ENCODE measurements around the gene SQOR.

The SQOR gene

GRCh38 chr15:45660231-45660979 is 25.6 kb downstream of the SQOR start:
- DNase-seq (ENCODE audit: low spot score), result peak; percentile 81

GRCh38 chr15:45662375-45662774 is 27.5 kb downstream of the SQOR start:
- DNase-seq (ENCODE audit: low spot score), result no peak

DNA sequence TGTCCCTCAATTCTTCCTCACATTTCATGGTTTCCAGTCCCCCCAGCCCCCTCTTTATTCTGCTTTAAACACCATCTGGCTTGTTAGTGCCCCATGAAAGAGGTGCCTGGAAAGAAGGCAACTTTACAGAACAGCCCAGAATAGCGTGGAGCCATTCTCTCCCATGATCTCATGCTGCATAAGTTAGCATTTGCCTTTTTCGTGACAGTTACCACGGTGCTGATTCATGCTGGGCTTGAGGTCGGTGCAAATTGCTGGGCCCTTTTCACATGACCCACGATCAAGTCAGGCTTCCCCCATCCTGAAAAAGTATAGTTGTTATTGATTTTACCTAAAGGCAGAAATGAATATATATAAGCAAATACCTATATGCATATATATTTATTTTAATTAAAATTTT is 29.6 kb downstream of the SQOR start:
- no peak for DNase-seq (ENCODE audit: low spot score)

- no peak for DNase-seq (ENCODE audit: low spot score)
Measured at GRCh38 chr15:45665261-45665660, 30.4 kb downstream of the SQOR start.

GRCh38 chr15:45666119-45666875 is 31.5 kb downstream of the SQOR start:
- no peak for DNase-seq (ENCODE audit: low spot score)

GRCh38 chr15:45667002-45667401 is 32.2 kb downstream of the SQOR start:
- no peak for DNase-seq (ENCODE audit: low spot score)

DNA sequence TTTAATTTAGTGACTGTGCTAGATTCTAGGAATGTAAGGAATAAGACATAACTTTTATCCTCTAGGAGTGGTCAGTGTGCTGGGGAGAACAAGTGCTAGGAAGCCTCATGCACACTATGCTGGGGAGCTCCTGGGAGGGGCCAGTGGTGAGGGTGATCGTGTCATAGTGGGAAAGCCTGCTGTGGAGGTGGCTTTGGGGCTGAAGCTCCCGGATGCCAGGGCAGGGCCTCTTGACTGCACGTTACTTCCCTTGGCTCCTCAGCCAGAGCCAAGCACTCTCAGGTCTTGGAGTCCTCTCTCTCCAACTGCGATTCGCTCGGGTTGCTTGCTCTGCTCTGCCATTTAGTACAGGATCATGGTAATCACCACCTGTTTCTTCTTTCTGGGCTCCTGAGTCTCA is 33.6 kb downstream of the SQOR start:
- no peak for DNase-seq (ENCODE audit: low spot score)

GRCh38 chr15:45669422-45669821 is 34.6 kb downstream of the SQOR start:
- DNase-seq (ENCODE audit: low spot score), result no peak

DNA sequence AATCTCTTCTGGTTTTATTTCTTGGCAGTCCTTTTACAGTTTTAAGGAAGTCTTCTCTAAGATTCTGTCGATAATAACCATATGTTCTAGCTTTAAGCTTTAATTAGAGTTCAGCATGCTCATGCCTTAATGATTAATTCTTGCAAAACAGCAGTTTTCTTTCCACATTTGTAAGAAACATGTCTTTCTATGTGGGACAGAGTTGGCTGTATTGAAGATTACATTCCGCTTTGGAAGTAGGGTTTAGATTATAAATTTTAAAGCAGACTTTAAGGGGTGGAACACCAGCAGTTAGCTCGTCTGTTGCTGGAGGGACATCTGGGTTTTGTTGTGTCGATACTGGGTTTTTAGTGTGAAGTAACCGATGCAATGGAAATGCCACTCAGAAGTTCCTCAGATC is 35.3 kb downstream of the SQOR start:
- no peak for DNase-seq (ENCODE audit: low spot score)

- DNase-seq (ENCODE audit: low spot score), result no peak
Measured at GRCh38 chr15:45670511-45670910, 35.7 kb downstream of the SQOR start.

DNA sequence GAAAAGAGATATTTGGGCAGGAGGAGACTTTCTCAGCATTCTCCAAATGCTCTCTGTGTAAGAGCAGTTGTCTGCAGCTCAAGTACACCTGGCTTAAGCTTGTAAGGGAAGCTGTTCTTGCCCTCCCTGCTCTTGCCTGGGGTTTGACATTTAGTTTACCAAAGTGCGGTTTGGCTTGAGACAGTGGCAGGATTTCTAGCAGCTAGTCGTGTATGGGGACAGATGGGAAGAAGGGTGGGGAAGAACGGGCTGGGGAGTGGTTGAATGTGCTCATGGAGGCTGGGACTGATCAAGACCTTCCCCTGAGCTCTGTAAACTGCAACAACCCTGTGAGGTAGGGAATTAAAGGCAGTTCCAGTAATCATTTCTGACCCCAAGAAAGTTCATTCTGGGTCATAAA is 39.8 kb downstream of the SQOR start:
- no peak for DNase-seq (ENCODE audit: low spot score)

- no peak for DNase-seq (ENCODE audit: low spot score)
Measured at GRCh38 chr15:45677797-45678196, 43.0 kb downstream of the SQOR start.

DNA sequence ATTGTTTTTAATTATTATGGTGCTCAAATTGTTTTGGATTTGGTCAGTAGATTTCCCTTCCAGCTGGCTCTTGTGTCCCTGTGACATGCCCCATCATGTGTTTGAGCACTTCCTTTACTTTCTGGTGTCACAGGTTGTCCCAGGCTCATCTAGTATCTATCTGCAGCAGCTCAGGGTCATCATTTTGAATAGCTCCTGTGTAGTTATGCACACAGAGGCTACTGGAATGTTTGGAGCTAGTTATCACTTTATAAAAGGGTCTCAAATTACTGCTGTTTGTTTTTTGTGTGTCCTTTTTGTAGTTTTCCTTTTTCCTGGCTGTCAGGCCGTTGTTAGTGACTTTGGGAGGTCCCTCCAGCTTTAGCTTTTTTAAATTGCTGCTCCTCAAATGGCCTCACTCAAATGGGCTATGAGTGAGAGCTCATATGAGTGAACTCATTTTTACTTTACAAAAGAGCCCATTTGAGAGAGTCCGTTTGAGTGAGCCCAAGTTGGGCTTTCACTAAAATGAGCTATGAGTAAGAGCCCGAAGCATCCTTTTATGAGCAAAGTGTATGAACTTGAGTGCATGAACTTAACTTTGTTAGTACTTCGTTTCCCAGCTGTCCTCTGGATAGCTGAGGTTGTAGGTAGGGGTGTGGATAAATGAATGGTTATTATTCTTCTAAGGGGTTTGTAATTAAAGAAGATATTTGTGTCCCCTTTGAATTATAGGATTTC is 43.8 kb downstream of the SQOR start:
- no peak for DNase-seq (ENCODE audit: low spot score)

- DNase-seq (ENCODE audit: low spot score), result no peak
Measured at GRCh38 chr15:45684533-45684932, 49.7 kb downstream of the SQOR start.

- no peak for DNase-seq (ENCODE audit: low spot score)
Measured at GRCh38 chr15:45689616-45690015, 54.8 kb downstream of the SQOR start.

- no peak for DNase-seq (ENCODE audit: low spot score)
Measured at GRCh38 chr15:45690581-45691260, 55.9 kb downstream of the SQOR start.

DNA sequence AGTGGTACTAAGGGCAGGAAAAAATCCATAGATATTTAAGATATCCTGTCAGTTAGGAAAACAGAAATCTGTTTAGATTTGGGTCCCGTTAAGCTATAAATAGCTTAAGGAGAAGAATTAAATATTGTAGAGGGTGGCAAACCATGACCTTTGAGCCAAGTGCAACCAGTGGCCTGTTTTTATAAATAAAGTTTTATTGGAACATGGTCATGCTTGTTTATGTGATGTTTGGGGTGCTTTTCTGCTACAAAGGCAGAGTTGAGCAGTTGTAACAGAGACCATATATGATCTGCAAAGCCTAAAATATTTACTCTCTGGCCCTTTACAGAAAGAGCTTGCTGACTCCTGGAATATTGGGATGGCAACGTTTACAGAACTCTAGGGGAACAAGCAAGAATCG is 66.3 kb downstream of the SQOR start:
- no peak for DNase-seq (ENCODE audit: low spot score)

GRCh38 chr15:45702041-45702440 is 67.2 kb downstream of the SQOR start:
- no peak for DNase-seq (ENCODE audit: low spot score)

GRCh38 chr15:45703670-45704328 is 69.0 kb downstream of the SQOR start:
- DNase-seq (ENCODE audit: low spot score), result no peak

DNA sequence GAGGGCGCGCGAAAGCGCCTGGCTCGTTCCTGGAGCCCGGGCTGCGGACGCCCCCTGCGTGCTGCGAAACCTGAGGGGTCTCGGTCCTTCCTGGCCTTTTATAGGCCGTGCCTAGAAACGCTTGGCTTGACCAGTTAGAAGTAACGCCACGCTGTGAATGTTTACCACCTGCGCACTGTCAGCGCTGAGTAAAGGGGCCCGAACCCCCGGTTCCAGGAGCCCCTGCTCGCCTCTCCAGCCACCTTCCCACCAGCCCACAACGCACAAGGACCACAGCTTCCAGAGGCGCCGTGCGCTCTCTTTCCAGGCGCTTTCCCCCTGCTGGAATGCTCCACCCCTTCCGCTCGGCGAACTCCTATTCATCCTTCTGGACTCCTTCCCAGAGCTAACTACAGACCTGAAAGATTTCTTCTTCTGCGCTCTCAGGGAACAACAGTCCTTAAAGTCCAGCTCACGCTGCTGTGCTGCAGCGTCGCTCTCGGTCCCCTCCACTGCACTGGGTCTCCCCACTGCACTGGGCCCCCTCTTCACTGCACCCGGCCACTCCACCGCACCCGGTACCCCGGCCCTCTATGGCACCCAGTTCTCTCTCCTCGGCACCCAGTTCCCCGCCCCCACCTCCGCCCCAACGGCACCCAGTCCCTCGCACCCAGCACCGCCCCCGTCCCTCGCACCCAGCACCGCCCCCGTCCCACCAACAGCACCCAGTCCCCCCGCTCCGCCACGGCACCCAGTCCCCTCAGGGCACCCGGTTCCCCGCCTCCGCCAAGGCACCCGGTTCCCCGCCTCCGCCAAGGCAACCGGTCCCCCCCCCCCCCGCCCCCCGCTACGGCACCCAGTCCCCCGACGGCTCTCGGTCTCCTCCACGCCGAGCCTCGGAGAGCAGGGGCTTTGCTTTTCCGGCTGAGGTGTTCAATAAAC is 69.8 kb downstream of the SQOR start:
- no peak for DNase-seq (ENCODE audit: low spot score)
